ENCODE data around the gene POLE. TPM values are rescaled to one million over a fixed set of nuclear protein-coding genes. Genes with fewer than 3 reads are reported as not detected.
A peak's percentile ranks its signal among the peaks of the same experiment; 100 is the strongest.

Gene POLE
- total RNA-seq, 1 donor from 2014 or later = 174 TPM

DNA sequence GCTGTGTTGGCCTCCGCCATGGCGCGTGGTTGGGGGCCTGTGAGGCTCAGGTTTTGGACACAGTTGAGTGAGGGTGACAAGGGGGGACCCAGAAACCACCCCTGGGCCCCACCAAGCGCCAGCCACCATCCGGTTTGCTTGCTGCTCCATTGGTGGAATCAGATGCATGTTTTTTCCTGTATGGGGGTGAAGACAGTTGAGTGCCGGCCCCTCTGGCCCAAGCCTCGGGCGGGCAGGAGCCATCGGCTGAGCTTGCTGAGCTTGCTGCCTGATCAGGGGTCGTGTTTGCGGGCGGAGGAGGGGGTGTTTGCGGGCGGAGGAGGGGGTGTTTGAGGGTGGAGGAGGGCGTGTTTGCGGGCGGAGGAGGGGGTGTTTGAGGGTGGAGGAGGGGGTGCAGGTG is 29.9 kb upstream of the POLE start:
- peaks cover 4% of the 10 kb centered on the region for H3K36me3 Mint-ChIP-seq (ENCODE audit: low read depth)

GRCh38 chr12:132716356-132716755 is 29.2 kb upstream of the POLE start:
- H3K27ac Mint-ChIP-seq (ENCODE audit: unreplicated experiment) = no peak overlapping the region
- H3K36me3 Mint-ChIP-seq (ENCODE audit: low read depth) = peaks cover 4% of the 10 kb centered on the region
- H3K9me3 Mint-ChIP-seq = no peaks in the 10 kb centered on the region
- no peaks in the 10 kb centered on the region for H3K27me3 Mint-ChIP-seq (ENCODE audit: low read depth)
- no peak for TF ChIP-seq CTCF (conservative IDR thresholded peaks at IDR 0.05)
- DNase-seq (ENCODE audit: low read depth, low spot score) = no peak
- peaks cover 12% of the 10 kb centered on the region for H3K4me1 Mint-ChIP-seq
- no peak overlapping the region for H3K4me3 Mint-ChIP-seq

More for the DNA sequence above, 29.9 kb upstream of the POLE start:
- no peaks in the 10 kb centered on the region for H3K27me3 Mint-ChIP-seq (ENCODE audit: low read depth)
- DNase-seq (ENCODE audit: low read depth, low spot score) = no peak
- no peak overlapping the region for H3K4me3 Mint-ChIP-seq
- no peaks in the 10 kb centered on the region for H3K9me3 Mint-ChIP-seq
- TF ChIP-seq CTCF (conservative IDR thresholded peaks at IDR 0.05) = no peak
- H3K27ac Mint-ChIP-seq (ENCODE audit: unreplicated experiment) = no peak overlapping the region
- H3K4me1 Mint-ChIP-seq = peaks cover 6% of the 10 kb centered on the region

- peaks cover 4% of the 10 kb centered on the region for H3K36me3 Mint-ChIP-seq (ENCODE audit: low read depth)
- H3K27me3 Mint-ChIP-seq (ENCODE audit: low read depth) = no peaks in the 10 kb centered on the region
- H3K4me3 Mint-ChIP-seq = no peak overlapping the region
- TF ChIP-seq CTCF (conservative IDR thresholded peaks at IDR 0.05) = no peak
- no peak for DNase-seq (ENCODE audit: low read depth, low spot score)
- no peaks in the 10 kb centered on the region for H3K9me3 Mint-ChIP-seq
- H3K4me1 Mint-ChIP-seq = peaks cover 12% of the 10 kb centered on the region
- no peak overlapping the region for H3K27ac Mint-ChIP-seq (ENCODE audit: unreplicated experiment)
Observed at GRCh38 chr12:132715874-132716273, 28.7 kb upstream of the POLE start.

DNA sequence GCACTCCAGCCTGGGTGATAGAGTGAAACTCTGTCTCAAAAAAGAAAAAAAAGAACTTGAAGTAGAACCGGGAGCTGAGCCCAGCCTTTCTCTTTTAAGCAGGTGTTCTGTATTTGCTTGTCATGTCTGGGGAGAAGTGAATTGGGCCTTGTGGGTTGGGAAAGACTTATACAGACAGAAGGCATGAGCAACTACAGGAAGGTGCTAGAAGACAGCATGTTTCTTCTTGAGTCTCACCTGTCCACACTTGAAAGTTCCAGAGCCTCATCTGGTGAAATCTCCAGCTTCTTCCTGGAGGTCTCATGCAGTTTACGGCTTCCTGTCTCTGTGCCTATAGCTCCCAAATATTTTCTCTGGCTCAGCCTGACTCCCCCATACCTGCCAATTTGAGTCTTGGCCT is 26.0 kb upstream of the POLE start:
- DNase-seq (ENCODE audit: low read depth, low spot score) = no peak
- H3K4me3 Mint-ChIP-seq = peak overlapping the region; percentile 78
- no peaks in the 10 kb centered on the region for H3K9me3 Mint-ChIP-seq
- TF ChIP-seq CTCF (conservative IDR thresholded peaks at IDR 0.05) = no peak
- peaks cover 7% of the 10 kb centered on the region for H3K36me3 Mint-ChIP-seq (ENCODE audit: low read depth)
- H3K27ac Mint-ChIP-seq (ENCODE audit: unreplicated experiment) = no peak overlapping the region
- no peaks in the 10 kb centered on the region for H3K27me3 Mint-ChIP-seq (ENCODE audit: low read depth)
- H3K4me1 Mint-ChIP-seq = peaks cover 17% of the 10 kb centered on the region

- Mint-ChIP-seq H3K36me3 (ENCODE audit: low read depth) (peaks cover 15% of the 10 kb centered on the region), H3K4me3 (peak overlapping the region; percentile 88), H3K9me3 (no peaks in the 10 kb centered on the region), H3K27me3 (ENCODE audit: low read depth) (no peaks in the 10 kb centered on the region), H3K4me1 (peaks cover 21% of the 10 kb centered on the region), H3K27ac (ENCODE audit: unreplicated experiment) (peak overlapping the region; percentile 50)
- DNase-seq (ENCODE audit: low read depth, low spot score) = peak; percentile 32
- TF ChIP-seq CTCF (conservative IDR thresholded peaks at IDR 0.05) = no peak
Observed at GRCh38 chr12:132711080-132711843, 24.1 kb upstream of the POLE start.

All from neural crest cell (in vitro differentiated cells).